GM18867 (cell line): ENCODE results near the gene IL11.
"Not testable (repeated sequence)": the region's sequence is repeated elsewhere in the genome, so short reads cannot be mapped to it uniquely, and the experiment has no call there.

Source experiments
- ATAC-seq: cut with Tn5 transposase; IDR thresholded peaks from one replicate; pipeline ENCODE4 v1.9.1; 2021; ENCODE audit warnings: mild to moderate bottlenecking, moderate library complexity; ENCODE audit not compliant: unreplicated experiment

IL11 gene

DNA sequence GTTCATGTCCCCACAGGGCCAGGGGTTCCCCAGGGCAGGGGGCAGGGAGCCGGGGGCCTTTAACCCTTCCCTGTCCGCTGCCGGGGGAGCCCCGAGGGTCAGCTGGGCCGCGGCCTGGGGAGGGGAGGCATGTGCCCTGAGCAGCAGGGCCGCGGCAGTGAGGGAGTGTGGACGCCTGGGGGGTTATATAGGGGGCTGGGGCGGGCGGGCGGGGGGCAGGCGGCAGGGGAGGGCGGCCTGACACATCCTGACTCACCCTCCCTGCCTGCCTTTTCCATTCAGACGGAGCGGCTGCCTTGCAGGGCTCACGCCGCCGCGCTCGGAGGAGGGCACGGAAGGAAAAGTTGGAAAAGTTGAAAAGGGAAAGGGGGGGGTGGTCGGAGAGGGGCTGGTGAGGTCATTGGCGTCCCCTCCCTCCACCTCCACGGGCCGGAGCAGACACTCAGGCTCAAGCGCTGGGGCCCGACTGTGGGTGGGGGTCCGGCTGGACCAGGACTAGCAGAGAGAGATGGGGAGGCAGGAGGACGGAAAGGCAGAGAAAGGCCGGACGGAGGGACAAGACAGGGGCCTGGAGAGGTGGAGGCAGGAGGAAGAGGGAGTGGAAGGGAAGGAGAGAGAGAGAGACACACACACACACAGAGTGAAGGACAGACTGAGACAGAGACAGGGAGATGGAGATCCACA, at the start of gene IL11:
IL11 (minus strand) TSS at position 159 of the 684 bp plus-strand sequence; CDS start at position 6, 153 bp downstream.
- ATAC-seq = no peak

DNA sequence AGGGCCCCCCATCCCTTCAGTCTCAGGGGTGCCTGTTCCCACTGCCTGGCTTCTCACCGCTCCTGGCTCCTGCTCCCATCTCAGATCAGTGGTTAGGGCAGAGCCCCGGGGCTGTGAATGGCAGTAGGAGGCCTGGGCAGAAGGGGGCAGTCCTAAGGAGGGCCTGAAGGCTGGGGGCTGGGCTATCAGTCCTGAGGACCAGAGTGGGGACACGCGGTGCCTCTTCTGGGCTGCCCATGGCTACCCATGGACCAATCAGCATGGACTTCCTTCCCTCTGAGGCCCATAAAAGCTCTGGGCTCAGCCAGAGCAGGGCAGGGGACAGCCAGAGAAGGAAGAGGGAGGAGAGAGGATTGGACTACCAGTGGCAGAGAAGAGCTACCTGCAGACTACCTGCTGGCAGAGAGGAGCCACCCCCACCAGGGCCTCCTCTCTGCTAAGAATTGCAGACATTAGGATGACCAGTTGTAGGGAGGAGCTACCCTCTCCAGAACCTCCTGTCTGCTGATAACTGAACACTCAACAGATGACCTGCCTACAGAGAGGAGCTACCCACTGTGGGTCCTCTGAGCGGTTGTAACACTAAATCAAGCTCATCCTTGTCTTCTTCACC, 49.5 kb upstream of the IL11 start:
- ATAC-seq = no peak

DNA sequence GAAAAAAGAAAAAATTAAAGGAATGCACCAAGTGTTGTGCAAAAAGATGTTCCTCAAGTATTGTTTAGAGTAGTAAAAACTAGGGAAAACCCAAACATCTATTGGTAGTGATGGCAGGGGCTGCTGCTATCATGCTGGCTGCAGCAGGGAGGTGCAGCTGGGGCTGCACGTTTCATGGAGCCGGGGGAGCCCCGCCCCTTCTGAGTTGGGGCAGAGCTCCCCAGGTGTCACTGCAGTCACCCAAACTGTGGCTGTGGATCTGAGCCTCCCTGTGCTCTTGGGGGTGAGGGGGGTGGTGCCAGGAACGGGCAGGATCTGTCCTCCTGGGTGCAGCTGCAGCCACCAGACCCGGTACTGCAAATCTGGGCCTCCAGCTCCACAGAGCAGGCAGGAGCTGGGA, 48.8 kb upstream of the IL11 start:
- ATAC-seq = no peak

DNA sequence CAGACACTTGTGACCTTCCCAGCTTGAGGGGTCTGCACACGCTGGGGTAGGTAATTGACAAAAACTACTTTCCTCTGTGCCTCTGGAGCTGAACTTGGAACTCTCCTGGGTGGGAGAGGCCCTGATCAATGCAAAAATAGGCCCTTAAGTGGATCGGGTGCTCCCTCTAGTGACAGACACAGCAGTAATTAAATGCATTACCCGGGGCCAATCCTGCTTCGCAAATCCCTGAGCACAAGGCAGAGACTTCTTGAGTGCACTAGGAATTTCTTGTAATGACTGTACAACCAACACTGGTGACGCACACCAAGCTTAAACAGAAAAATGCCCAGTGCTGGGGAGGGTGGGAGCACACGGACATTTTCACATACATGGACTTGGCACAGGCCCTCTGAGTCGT, 47.9 kb upstream of the IL11 start:
- ATAC-seq = no peak

DNA sequence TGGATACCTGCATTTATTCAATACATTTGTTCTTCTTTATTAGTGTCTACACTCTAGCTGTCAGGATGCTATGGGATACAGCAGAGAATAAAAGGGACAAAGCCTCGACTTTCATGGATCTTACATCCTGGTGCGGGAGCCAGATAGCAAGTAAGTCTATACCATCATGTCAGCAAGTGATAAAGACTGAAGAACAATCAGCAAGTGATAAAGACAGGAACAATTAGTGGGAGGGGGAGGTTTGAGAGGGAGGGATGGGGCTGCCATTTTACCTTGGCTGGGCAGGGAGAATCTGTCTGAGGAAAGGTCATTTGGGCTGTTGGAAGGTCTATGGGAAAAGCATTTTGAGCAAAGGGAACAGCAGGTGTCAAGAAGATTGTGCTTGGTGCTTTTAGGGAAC, 39.9 kb upstream of the IL11 start:
- ATAC-seq = no peak

DNA sequence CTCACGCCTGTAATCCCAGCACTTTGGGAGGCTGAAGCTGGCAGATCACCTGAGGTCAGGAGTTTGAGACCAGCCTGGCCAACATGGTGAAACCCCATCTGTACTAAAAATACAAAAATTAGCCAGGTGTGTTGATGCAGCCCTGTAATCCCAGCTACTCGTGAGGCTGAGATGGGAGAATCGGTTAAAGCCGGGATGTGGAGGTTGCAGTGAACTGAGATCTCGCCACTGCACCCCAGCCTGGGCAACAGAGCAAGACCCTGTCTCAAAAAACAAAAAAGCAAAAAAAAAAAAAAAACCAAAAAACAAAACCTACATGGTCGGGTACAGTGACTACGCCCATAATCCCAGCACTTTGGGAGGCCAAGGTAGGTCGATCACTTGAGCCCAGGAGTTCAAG, 38.9 kb upstream of the IL11 start:
- ATAC-seq = not testable (repeated sequence)

DNA sequence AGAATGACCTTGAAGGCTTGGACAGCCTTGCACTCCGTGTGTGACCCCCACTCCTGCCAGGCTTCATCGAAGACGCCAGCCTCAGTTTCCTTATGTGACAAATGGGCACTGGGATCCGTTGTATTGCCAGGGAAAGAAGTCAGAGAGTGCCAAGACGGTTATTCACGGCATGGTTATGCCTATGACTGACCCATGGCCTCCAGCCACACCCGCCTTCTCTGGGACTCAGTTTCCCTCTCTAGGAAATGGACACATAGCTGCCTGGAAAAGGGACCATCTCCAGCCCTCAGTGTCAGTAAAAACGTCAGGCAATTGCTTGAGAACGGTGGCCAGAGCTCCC, 38.2 kb upstream of the IL11 start:
- ATAC-seq = no peak

DNA sequence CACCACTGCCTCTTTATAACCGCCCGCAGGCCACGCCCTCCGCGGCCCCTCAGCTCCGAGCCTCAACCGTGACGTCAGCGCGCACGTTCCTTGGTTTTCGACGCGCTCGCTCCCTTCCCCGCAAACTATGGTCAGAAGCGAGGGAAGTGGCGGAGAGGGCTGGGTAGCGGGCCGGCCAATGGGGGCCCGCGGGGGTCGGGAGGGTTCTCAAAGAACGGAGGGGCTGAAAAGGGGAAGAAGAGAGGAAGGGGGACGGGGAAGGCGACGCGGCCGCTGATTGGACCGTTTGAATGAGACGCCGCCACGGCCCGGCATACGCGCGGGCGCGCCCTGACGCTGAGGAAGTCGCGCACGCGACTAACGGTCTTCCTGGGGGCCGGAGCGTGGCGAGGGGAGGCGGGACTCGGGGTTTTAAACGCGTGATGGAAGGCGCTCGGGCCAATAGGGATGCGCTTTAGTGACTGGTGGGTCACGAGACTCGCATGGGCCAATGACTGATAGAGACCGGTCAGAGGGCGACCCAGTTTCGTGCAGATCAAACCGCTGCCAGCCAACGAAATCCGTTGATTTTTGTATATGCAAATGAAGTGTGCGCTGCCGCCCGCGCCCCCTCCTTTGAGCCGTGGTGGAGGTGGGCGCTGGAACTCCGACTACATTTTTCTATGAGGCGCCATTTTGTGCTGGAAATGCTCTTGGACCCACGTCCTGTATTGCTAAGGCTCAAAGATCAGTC, 37.7 kb upstream of the IL11 start:
- ATAC-seq = peak; percentile 77

DNA sequence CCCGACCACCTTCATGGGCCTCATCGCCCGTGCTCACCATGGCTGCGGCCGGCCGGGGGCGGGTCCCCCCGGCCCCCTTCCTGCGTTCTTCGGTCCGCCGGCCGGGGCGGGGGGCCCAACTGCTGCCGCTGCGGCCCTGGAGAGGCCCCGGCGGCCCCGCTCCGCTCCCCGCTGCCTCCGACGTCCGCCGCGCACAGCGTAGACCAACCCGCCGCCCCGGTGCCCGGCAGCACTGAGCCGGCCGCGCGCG, 37.2 kb upstream of the IL11 start, which contains the start of gene UBE2S:
UBE2S (minus strand) TSS at position 239 of the 250 bp plus-strand sequence; CDS start at position 40, 199 bp downstream.
- ATAC-seq = not testable (repeated sequence)

DNA sequence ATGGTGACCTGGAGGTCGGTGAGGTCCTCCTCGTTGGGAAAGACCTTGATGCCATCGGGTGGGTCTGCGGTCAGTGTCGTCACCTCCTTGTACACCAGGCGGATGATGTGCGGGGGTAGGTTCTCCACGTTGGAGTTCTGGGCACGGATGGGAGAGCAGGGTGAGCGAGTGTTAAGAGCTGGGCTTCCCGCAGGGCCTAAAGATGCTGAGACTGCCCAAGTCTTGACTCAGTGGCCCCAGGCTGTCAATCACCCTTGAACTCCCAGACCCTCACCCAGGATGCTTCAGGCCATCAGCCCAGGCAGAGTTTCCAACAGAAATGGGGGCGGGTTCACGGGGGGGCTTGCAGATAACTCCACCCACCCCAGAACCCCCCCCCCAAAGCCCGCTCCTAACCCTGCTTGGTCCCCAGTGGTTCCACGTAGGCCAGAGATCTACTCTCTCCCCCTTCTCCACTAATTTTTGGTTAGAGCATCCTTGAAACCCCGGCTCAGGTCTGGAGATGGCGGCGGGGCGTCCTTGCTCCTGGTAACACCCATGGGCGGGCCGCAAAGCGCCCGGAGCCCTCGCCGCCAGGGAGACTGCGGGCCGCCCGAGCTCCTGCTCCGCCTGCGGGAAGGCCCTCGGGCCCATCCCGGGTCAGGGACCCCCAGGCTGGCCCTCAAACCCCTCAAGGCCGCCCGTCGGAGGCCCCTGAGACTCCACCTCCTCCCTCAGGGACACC, 36.7 kb upstream of the IL11 start:
- no peak for ATAC-seq

DNA sequence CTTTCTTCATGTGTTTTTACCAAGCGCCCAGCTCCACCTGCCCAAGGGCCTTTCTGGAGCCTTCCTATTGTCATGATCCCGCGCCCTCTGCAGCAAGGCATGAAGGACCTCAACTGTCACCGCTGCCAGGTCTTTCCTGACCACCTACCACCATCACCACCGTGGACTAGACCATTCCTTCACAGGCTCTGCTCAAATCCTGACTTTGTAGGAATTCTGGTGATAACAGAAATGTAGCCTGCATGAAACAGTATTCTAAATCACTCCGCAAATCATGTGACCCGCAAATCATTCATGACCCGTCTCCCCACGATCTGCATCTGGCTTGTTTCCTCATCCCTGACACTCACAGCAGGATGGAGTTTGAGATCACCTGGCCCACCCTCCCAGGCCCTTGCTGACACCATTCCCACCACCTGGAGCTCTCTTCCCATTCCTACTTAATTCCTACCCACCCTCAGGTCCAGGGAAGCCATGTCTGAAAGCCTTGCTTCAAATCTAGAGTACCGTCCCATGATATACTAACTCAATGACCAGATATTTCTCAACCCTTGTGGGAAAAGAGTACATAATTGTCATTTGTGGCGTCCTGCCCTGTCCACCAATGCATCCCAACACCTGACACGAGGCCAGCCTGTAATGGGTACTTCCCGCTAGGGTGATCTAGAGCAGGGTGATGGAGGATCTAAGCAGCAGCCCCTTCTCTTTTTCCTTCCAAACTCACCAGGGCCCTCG, 36.0 kb upstream of the IL11 start:
- no peak for ATAC-seq

DNA sequence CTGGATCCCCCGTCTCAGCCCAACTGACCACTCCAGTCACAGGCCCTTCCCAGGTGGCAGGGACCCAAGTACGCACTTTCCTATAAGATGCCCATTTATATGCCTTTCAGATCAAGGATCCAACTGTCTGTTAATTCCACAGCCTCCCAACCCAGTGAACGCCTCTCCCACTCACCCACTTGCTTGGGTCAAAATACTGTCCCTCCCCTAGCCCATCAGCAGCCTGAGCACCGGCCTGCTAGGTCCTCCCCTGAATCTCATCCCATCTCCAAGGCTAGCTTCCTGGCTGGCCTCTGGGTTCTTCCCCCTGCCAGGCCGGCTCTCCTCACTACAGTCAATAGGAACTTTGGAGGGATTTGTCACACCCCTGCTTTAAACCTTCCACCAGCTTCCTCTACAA, 35.4 kb upstream of the IL11 start:
- no peak for ATAC-seq

DNA sequence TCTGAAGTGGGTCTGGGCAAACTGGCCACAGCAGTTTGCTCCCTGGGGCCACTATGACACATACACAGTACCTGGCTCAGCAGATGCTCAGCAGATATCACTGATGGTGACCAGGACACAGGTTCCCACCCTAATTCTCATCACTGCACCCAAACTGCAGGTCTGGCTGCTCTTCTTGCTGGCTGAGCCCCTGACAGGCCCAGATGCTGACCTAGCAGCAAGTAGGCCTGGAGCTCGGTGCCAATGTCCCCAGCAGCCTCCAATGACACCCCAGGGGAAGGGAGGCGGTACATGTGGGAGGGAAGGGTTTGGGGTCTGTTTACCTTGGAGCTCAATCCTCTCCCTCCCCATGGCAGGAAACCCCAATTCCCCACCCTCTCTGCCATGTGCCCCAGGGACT, 32.2 kb upstream of the IL11 start:
- ATAC-seq = no peak

DNA sequence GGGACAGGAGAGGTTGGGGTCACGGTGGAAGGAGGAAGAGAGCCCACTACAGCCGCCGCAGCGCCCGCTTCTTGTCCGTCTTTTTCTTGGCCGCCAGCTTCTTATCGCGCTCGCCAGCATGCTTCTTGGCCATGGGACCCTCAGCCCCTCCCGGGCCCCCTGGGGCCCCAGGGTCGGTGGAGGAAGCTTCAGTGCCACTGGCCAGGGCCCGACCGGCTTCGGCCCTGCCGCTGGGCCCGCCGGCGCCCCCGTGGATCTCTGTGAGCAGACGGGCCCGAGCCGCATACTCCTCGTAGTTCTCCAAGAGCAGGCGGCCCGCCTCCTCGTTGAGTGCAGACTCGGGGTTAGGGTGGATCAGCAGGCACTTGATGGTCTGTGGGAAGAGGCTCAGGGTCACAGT, 31.1 kb upstream of the IL11 start:
- not testable (repeated sequence) for ATAC-seq

DNA sequence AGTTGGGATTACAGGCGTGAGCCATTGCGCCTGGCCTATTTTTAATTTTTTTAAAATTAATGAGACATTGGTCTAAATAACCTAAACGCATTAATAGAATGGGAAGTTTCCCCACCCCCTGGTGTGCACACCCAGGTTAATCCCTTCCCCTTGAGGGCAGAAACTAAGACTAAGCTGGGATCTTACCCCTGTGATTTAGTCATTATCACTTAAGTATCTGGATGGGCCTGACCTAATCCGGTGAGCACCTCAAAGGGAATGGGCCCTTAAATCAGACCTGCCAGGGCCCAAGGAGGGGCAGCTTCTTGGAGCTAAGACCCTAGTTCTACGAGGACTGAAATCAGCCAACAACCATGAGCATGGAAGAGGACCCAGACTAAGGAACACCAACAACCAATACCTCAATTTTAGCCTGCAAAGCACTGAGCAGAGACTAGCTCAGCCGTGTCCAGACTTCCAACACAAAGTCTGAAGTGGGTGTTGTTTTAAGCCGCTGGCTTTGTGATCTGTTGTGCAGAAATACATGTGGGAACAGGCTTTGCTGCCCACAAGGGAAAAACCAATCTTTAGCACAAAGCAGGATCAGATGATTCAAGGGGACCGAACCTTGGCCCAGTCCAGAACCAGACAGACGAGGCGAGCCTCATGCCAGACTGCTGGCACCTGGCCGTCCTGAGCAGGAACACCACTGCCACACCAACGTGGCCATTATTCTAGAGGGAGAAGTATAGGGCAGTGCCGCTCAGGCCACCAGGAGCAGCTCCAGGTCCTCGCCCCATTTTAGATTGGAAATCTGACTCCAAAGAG, 30.2 kb upstream of the IL11 start:
- no peak for ATAC-seq

DNA sequence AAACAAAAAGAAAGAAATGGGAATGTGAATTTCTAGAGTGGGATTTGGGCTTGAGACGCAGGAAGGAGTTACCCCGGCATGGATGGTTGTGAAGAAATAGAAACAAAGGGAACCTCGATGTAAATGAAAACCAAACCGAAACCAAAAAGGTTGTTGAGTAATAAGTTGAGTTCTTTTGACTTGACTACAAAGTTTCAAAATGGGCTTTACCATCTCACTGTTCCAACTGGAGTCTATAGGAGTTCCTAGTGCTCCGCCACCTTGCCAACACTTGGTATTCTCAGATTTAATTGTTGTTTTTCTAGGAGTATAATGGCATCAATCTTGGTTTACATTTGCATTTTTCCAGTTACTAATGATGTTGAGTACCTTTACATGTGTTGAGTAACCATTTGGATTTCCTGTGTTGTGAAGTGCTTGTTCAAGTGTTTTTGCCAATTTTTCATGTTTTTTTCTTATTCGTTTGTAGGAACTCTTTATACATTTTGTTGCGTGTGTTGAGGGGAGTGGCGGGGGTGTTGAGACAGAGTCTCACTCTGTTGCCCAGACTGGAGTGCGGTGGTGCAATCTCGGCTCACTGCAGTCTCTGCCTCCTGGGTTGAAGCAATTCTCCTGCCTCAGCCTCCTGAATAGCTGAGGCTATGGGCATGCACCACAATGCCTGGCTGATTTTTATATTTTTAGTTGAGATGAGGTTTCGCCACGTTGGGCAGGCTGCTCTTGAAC, 28.1 kb upstream of the IL11 start:
- ATAC-seq = no peak

DNA sequence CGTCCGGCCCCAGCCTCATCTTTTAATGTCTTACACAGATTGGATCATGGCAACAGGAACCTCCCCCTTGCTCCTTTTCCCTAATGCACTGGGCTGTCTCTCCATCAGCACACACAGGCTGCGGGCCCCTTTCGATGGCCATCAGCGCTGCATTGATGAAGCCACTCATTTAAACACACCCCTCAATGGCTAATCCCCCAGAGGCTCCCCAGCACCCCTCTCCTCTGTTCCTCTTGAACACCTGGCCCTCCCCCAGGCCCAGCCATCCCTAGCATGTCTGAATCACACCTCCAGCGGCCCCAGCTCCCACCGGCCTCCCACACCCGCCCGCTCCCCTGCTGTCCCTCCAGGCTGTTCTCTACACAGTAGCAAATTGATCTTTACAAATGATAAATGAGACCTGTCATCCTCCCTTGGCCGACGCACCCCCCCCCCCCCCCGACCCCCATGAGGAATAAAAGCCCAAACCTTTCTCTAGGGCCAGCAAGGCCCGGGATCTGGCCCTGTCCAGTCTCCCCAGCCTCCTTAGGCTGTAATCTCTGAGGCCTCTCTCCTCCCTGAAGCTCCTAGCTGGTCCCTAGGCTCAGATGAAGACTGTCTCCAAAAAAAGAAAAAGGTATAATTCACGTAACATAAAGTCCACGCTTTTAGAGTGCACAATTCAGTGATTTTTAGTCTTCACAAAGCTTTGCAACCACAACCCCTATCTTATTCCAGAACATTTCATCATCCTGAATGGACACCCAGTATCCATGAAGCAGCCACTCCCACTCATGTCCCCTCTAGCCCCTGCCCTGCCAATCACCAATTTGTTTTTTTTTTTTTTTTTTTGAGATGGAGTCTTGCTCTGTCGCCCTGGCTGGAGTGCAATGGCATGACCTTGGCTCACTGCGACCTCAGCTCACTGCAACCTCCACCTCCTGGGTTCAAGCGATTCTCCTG, 22.8 kb upstream of the IL11 start:
- no peak for ATAC-seq
